NCI-H2029 (cell line): Measurements from ENCODE around the gene DERA.
"Not testable (repeated sequence)": the region's sequence is repeated elsewhere in the genome, so short reads cannot be mapped to it uniquely, and the experiment has no call there.

Experiments used
- DNase-seq: peaks from one replicate; lab custom pipeline; 2025; lab: John Stamatoyannopoulos, UW

The DERA gene

DNA sequence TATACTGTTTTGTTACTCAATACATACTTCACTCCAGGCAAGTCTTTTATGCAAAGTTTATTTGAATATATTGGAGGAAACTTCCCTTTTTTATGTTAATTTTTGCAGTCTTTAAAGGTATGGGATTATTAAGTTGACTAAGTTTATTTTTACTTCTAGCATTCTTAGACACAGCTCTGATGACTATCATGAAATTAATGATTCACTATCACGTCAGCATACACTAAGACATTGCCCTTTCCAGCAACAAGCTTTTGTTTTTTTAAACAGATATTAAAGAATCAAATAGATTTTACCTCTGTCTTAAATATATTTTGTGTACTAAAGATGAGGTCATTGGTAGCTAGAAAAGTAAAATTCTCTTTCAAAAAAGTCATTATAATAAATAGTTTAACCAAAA is 52.1 kb downstream of the DERA start:
- DNase-seq = no peak

DNA sequence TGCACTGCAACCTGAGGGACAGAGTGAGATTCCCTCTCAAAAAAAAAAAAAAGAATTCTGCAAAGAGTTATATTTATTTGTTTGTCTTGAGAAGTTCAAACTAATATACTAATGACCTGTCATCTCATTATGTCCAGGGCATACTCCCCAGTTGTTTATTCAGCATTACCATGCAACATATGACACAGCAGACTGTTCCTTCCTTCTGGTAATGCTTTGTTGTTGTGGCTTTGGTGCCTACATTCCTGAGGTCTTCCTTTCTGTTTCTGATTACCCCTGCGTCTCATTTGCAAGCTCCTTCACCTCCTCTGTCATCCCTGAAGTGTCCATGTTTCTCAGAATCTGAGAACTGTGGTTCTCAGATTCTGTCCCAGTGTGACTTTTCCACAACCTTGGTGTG is 55.3 kb downstream of the DERA start:
- no peak for DNase-seq

DNA sequence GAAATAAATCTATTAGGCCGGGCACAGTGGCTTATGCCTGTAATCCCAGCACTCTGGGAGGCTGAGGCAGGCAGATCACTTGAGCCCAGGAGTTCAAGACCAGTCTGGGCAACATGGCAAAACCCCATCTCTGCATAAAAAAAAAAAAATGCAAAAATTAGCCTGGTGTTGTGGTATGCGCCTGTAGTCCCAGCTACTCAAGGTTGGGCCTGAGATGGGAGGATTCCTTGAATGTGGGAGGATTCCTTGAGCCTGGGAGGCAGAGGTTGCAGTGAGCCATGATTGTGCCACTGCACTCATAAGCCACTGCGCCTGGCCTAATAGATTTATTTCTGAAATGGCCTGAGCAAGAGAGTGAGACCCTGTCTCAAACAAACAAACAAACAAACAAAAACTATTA is 55.9 kb downstream of the DERA start:
- DNase-seq = not testable (repeated sequence)

DNA sequence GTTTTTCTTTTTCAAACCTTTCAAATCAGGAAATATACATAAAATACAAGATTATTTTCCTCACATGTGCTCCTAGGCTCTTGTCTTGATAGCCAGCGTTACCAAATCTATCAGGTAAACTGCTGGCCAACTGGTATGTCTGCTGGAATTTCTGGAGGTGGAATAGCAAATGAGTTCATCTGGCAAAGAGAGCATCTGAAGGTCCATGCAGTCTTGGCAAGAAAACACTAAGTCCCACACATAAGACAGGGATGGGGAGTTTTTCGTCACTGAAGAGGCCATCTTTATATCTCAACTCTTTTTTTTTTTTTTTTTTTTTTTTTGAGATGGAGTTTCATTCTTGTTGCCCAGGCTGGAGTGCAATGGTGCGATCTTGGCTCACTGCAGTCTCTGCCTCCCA is 60.1 kb downstream of the DERA start:
- DNase-seq = no peak

DNA sequence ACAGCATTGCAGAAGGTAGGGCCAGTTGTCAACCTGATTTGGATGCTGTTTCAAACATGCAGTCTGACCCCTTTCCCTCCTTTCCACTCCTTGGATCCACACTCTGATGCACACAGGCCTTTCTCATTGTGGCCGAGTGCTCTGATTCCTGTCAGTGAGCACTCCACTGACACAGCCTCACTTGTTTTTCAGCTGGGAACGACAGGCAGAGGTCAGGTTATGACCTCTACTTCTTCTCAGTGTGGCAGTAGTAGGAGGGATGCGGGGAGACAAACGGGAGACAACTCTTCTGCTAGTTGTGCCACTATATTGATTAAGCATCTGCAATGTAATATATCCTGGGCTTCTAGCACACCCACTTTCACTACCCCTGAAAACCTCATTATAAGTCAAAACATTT is 61.8 kb downstream of the DERA start:
- no peak for DNase-seq

DNA sequence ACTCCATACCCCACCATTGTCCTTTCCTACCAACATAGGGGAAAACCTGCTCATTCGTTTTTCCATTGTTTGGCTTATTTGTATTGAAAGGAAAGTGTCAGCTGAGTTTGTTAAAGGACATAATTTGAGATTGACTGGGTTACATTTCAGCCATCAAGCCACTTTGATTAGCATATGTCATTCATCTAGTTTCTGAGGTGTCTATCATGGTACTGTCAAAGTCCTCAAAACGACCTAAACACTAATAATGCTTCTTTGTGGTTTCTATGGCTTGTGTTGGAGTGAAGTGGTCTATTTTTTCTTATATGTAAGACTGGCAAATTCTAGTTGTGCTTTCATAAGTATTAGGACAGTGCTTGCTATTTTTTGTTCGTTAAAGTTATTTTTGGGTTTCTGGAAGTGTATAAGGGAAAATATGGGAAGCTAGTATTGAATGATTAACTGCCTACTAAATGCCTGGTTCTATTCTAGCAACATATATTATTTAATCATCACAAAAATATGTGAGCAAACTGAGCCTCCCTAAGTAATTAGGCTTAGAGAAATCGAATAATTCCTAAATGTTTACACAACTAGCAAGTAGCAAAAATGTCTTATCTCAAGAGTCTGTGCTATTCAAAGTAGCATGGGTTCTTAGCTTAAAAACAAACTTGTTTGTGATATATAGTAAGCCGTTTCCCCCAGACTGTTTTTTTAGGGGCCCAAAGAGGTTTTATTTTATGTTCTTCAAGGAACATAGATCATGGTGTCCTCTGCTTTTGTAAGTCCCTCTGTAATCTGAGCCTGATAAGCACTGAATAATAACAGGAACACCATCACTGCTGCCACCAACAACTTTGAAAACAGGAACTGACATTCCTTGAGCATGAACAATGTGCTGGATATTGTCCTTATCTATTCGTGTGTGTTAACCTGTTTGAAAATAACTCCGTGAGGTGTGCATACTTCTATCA is 67.1 kb downstream of the DERA start:
- no peak for DNase-seq

DNA sequence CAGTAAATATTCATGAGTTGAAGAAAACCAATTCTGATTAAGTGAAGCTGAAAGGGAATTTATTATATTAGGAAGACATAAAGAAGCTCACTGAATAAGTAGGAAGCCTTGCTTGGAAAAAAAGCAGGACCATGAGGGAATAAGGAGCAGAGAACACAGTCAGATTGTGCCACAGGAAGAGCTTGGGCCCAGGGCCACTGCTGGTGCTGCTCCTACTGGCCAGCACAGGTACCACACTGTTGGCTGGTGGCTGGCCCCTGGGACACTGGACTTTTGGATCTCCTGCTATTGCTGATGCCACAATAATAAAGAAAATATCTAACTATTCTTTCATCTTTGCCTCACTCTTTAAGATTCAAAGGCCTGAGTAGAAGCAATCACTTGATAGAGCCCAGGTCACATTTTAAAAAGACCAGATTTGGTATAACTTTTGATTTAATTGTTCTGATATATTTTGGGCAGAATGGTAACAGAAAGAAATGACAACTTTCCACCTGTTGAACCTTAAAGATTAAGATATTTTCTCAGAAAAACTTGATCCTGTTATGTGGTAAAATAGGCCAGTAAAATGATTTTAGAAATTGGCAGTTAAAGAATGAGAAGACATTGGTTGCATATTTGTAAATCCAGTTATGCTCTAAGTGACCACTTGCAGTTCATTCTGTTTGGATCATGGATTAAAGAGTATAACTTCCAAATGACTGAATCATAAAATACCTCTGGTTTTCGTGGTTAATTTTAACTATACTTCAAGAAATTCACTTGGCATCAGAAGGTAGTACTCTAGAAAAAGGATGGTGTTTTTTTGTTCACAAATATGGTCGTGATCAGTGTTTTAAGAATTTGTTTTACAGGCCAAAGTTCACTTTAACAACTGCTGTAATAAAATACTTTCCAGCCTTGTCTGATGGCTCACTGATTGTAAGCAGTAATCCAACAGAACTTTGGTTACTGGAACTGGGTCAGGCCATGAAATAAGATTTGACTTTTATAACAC is 68.3 kb downstream of the DERA start:
- DNase-seq = no peak

DNA sequence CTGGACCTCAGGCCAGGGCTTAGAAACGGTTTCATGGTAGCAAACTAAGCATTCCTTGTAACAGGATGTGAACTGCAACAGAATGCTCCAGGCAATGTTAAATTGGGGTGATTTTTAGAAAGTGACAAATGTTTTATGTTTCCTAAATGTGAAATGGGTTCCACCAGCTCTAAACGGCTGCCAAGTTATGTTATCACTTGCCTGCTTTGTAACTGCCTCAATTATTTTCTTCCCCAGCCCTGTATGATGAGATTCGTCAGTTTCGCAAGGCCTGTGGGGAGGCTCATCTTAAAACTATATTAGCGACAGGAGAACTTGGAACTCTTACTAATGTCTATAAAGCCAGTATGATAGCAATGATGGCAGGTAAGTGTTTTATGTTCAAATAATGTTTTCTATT is 70.9 kb downstream of the DERA start:
- DNase-seq = no peak

DNA sequence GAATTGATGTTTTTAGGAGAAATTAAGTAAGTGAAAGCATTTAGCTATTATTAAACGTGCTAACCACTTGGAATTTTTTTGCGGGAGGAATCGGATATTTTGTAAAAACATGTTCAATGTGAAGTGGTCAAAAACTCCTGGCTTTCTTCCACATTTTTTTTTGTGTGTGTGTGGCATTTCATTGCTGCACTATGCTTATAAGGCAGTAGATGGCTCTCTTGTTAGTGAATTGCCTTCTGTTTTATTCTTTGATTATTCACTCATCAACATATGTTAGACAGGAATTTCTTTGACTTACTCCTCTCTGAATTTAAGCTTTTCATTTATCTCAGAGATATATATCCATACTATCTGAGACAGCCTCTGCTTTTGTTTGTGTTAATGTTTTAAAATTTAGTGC is 71.3 kb downstream of the DERA start:
- DNase-seq = peak; percentile 44

DNA sequence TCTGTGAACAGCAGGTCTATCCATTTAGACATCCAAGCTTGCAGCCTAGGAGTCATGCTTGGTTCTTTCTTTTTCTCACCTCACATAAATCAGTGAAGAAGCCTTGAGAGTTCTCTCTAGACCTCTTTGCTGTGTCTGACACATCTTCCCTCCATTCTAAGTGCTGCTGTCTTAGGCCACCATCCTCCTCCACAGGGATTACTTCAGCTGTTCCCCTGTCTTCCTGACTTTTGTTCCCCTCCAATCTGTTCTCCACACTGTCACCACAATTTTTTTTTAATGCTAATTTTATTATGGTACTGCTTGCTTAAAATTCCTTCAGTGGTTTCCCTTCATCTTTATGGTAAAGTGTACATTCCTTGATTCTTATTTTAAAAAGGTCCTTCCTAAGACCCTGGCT is 71.8 kb downstream of the DERA start:
- no peak for DNase-seq

DNA sequence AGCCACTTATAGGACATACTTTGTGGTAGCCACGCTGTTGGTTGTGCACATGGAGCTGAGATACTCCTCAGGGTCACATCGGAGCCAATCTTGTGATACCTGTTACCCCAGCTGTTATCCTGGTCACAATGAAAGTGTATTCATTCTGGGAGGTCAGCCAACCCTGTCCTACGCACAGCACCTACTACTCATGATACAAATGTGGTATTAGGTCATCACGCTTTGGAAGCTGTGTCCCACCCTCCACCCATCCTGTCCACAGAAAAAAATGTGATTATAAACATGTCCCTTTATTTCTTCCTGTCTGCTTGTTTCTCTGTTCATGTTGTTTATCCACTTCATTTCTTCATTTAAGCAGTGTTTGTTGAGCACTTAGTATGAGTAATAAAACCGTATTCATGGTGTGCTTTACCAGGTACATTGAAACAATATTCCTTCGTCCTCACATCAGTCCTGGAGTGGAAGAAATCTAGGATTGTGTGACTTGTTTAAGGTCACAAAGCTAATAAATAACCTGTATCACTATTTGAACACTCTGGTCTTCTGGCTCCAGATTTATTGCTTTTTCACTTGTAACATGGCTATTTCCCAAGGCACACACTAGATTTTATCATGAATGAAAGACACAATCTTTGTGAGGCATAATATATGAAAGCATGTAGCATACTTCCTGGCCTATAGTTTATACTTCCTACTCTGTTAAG is 73.1 kb downstream of the DERA start:
- peak; percentile 83 for DNase-seq

DNA sequence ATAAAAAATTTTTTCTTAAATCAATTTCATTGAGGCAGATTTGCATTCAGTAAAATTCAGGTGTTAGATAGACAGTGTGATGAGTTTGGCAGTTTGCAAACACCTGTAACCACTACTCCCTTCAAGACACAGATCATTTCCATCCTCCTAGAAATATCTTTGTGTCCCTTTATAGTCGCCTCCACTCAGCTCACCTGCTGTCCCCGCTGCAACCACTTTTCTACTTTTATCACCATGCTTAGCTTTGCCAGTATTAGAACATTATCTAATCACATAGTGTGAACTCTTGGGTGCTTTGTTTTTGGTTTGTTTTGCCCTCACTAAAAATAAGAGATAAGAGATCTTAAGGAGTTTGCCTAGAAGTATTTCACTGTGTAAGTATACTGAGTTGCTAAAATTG is 73.8 kb downstream of the DERA start:
- no peak for DNase-seq

DNA sequence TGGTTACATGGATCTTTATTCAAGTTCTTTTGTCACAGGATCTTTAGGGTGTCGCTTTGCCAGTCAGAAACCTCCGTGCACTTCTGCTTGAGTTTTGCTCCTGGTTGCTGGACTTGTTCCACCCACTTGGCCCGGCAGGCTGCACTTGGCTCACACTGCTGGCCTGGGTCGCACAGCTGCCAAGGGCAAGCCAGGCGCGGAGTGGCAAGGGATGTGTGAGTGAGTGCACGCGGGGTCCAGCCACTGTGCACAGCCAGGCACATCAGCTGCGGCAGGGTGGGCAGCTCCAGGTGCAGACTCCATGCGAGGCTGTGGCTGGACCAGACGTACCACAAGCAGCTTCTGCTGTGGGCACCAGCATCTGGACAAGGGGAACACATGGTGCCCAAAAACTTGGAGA is 76.6 kb downstream of the DERA start:
- no peak for DNase-seq

DNA sequence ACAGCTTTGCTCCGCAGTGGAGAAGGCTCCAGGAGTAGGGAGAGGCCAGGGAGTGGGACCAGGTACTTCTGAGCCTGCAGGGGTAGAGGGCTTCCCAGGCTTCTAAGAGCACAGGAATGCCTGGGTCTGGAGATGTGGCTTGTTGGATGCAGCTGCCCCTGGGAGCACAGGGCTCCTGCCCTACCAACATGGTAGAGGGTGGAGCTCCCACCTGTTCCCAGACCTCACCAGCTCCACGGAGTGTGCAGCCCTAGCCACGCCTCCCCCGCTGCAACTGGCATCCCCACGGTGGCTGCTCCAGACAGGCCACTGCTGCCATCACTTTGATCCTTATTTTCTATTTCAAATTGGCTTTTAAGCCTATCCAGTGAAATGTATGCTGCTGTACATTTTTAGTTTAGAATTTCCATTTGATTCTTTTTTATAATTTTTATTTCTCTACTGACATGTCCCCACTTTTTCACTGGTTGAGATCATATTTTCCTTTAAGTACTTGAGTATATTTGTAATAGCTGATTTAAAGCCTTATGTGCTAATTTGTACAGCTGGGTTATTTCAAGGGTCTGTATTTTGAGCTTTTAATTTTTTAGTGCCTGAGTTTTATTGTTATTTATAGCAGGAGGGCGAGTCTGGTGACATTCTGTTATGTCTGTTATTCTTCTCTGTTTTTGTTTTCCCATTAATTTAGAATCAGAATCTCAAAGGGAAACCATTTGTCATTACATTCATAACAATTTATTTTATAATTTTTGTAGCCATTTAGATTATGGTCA is 78.0 kb downstream of the DERA start:
- DNase-seq = no peak

DNA sequence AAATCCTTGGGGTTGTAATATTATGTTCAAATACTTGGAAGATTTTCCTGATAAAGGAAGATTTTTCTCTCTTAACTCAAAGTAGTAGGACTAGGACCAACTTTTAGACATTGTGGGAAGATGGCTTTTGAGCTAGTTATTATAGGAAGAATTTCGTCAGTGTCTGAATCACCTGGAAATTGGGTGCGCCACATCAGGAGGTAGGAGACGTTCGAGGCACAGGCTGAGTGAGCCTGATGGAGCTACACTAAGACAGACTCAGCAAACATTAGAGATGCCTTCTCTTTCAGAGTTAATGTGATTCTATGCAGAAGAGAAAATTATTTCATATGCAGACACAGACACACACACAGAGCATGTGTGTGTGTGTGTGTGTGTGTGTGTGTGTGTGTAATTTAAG is 84.7 kb downstream of the DERA start:
- DNase-seq = no peak

DNA sequence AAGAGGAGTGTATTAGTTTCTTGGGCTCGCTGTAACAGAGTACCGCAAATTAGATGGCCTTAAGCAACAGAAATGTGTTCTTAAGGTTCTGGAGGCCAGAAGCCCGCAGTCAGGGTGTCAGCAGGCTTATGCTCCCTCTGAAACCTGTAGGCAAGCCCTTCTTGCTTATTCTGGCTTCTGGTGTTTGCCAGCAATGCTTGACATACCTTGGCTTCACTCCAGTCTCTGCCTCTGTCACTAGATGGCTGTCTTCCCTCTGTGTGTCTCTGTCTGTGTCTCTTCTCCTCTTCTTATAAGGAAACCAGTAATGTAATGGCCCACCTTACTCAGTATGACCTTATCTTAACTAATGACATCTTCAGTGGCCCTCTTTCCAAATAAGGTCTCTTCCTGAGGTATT is 85.1 kb downstream of the DERA start:
- peak; percentile 47 for DNase-seq

DNA sequence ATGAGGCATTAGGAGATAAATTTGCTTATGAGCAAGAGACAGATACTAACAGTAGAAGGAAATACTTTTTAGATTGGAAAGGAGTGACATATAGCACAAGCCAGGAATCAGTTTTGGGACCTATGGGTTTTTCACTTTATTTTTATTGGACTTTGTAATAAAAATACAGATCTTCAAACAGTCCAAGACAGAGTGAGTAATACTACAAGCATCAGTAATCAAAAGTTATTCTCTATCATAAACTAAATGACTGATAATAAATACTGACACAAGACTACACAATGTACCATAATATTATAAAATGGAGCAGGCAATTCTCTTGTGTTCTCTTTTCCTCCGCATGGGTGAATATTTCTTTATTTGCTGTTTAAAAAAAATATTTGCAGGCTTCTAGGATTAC is 85.8 kb downstream of the DERA start:
- no peak for DNase-seq

DNA sequence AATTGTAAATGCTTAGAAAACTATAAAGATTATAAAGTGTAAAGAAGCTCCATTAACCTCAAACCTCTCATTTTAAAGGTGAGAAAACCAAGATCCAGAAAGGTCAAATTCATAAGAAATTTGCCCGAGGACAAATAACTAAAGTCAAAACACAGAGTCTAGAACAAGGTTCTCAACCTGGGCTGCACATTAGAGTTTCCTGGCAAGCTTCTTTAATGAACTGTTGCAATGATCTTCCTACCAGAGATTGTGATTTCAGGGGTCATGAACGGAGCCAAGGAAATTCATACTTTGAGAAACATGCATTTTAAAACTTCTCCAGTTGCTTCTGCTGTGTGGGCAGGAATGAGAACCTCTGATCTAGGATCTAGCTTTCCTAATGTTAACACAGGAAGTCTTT is 86.8 kb downstream of the DERA start:
- DNase-seq = no peak

DNA sequence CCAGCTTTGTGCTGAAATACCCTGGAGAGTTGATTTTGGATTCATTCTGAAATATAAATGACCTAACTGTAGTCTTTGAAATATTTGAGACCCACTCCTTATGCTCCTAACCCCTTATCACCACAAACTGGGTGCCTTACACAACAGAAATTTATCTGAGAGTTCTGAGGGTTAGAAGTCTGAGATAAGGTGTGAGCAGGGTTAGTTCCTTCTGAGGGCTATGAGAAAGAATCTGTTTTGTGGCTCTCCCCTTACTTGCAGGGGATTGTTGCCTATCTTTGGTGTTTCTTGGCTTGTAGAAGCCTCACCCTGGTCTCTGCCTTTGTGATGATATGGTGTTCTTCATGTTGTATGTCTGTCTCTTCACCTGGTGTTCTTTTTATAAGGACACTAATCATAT is 91.7 kb downstream of the DERA start:
- no peak for DNase-seq

DNA sequence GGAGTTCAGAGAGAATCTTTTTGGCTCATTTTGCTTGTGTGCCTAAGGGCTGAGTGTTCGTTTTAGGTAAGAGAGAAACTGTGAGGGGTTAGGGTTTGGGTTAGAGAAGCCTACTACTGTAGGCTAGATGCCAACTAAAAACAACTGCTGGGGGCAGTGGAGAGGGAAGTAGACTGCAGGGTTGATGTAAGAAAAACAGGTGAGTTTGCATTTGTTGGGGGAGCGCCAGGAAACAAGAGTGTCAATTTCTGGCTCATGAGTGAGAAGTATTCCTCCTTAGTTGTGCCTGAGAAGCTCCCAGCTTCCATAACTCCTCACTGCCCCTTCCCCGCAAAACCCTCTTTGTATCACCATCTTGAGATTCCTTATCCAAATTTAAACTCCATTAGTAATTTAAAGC is 92.3 kb downstream of the DERA start:
- DNase-seq = no peak

DNA sequence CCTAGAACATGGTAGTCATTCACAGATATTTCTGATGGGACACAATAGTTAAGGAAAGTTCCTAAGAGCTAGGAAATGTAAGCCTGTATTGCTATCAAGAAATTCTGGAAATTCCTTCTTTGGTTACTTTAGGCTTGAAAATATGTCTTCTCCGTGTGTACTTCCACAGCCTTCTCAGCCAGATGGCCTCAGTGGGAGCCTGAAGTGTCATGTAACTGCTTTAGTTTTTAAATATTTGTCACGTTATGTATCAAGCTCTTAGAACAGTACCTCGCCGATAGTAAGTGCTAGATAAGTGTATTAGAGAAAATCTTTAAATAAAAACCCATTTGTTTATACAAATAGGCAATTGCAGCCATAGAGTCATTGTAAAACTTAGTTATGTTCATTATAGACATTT is 95.6 kb downstream of the DERA start:
- DNase-seq = no peak

DNA sequence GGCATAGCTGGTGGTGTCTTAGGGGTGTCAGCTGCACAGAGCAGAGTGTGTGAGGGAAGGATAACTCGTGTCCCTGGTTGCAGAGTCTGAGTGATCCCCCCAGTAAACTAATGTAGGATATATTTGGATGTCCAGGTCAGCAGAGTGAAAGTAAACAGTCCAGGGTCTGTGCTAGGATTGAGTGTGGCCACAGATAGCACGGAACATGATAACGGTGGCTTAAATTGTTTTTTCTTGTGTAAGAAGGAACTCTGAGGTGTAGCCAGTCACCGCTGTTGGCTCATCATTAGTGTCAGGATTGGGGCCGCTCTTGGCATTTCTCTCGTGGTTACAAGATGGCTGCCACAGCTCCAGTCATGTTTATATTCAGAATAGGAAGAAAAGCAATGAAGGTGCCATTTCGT is 97.3 kb downstream of the DERA start:
- DNase-seq = no peak
